Neural cell (in vitro differentiated cells): ENCODE results near the gene RAE1. TPM values are rescaled to one million over a fixed set of nuclear protein-coding genes. Genes with fewer than 3 reads are reported as not detected.

Source experiments
- H2AFZ ChIP-seq: fragments of 200-600, 300-800 bp; sonication (generic), shearing (Covaris generic); 2 replicates; pipeline ENCODE4 v1.6.0; 2014; ENCODE audit warnings: low read depth, mild to moderate bottlenecking, antibody characterized with exemption, low read length, moderate library complexity
- H3F3A ChIP-seq: fragments of 200-600 bp; shearing (Covaris generic); 2 replicates; pipeline ENCODE4 v1.6.1; 2016; ENCODE audit warnings: mild to moderate bottlenecking, moderate library complexity, mixed read lengths, antibody characterized with exemption, low read length; ENCODE audit not compliant: insufficient read depth, poor library complexity, severe bottlenecking
- H3K27ac ChIP-seq: fragments of 200-600, 300-800 bp; sonication (generic), shearing (Covaris generic); 2 replicates; pipeline ENCODE4 v1.5.1; 2014; ENCODE audit warnings: mild to moderate bottlenecking, low read length, moderate library complexity
- H3K27me3 ChIP-seq: fragments of 300-800, 200-600 bp; sonication (generic), shearing (Covaris generic); 2 replicates; pipeline ENCODE4 v1.6.0; 2014; ENCODE audit warnings: mild to moderate bottlenecking, low read depth, low read length, moderate library complexity; ENCODE audit not compliant: insufficient read depth
- H3K36me3 ChIP-seq: fragments of 300-800, 200-600 bp; sonication (generic), shearing (Covaris generic); 2 replicates; pipeline ENCODE4 v1.5.1; 2014; ENCODE audit warnings: mild to moderate bottlenecking, antibody characterized with exemption, low read length, moderate library complexity; ENCODE audit not compliant: insufficient read depth
- H3K4me2 ChIP-seq: fragments of 300-800, 200-600 bp; sonication (generic), shearing (Covaris generic); 2 replicates; pipeline ENCODE4 v1.6.0; 2014; ENCODE audit warnings: mild to moderate bottlenecking, low read length
- H3K4me3 ChIP-seq: fragments of 300-800, 200-600 bp; sonication (generic), shearing (Covaris generic); 2 replicates; pipeline ENCODE4 v1.5.1; 2014; ENCODE audit warnings: mild to moderate bottlenecking, low read length, moderate library complexity
- H3K79me2 ChIP-seq: fragments of 200-600 bp; shearing (Covaris generic); replicated peaks from 2 replicates; pipeline ENCODE4 v1.6.0; 2014; ENCODE audit warnings: mild to moderate bottlenecking, low read length, moderate library complexity; ENCODE audit not compliant: insufficient read depth
- H3K9ac ChIP-seq: fragments of 300-800, 200-600 bp; sonication (generic), shearing (Covaris generic); 2 replicates; pipeline ENCODE4 v1.6.1; 2016; ENCODE audit warnings: mild to moderate bottlenecking, low read length, mixed read lengths
- H3K9me2 ChIP-seq: fragments of 200-600 bp; shearing (Covaris generic); 2 replicates; pipeline ENCODE4 v1.6.1; 2016; ENCODE audit warnings: mild to moderate bottlenecking, low read length, mixed read lengths; ENCODE audit not compliant: insufficient read depth
- H3K9me3 ChIP-seq: fragments of 200-600, 300-800 bp; sonication (generic), shearing (Covaris generic); 2 replicates; pipeline ENCODE4 v1.6.1; 2016; ENCODE audit warnings: mild to moderate bottlenecking, mixed run types, low read length, moderate library complexity, mixed read lengths
- H4K20me1 ChIP-seq: fragments of 200-600 bp; shearing (Covaris generic); 2 replicates; pipeline ENCODE4 v1.6.1; 2016; ENCODE audit warnings: mild to moderate bottlenecking, mixed run types; ENCODE audit not compliant: insufficient read depth
- EP300 ChIP-seq: fragments of 450-650 bp; conservative IDR thresholded peaks from 2 replicates; pipeline ENCODE4 v1.6.1; 2014; ENCODE audit warnings: antibody characterized with exemption, mild to moderate bottlenecking, moderate library complexity; ENCODE audit not compliant: poor library complexity, severe bottlenecking
- EZH2 ChIP-seq: fragments of 200-600, 300-800 bp; shearing (Covaris generic), sonication (generic); IDR thresholded peaks from 2 replicates; pipeline ENCODE4 v1.6.1; 2014; ENCODE audit warnings: antibody characterized with exemption, low read length, borderline replicate concordance, mild to moderate bottlenecking; ENCODE audit not compliant: insufficient read depth, poor library complexity, severe bottlenecking
- MXI1 ChIP-seq: fragments of 450-650 bp; conservative IDR thresholded peaks from 2 replicates; pipeline ENCODE4 v1.6.1; 2014; ENCODE audit warnings: antibody characterized with exemption, mild to moderate bottlenecking; ENCODE audit not compliant: poor library complexity, severe bottlenecking
- POLR2AphosphoS5 ChIP-seq: IDR thresholded peaks from 2 replicates; pipeline ENCODE4 v1.6.1; 2012
- RAD21 ChIP-seq: fragments of 450-650 bp; conservative IDR thresholded peaks from 2 replicates; pipeline ENCODE4 v1.6.1; 2014; ENCODE audit warnings: antibody characterized with exemption, mild to moderate bottlenecking, moderate library complexity
- SMC3 ChIP-seq: fragments of 450-650 bp; conservative IDR thresholded peaks from 2 replicates; pipeline ENCODE4 v1.6.1; 2014; ENCODE audit warnings: antibody characterized with exemption, mild to moderate bottlenecking, moderate library complexity; ENCODE audit not compliant: poor library complexity
- TAF1 ChIP-seq: IDR thresholded peaks from 2 replicates; pipeline ENCODE4 v1.6.1; 2012; ENCODE audit warnings: low read depth
- polyA plus RNA-seq: library from polyadenylated mRNA; depleted of rRNA; stranded (reverse); fragments of >200 nt; gene quantifications from 2 replicates; pipeline ENCODE4 v1.2.3, GENCODE V29; 2014
- TF ChIP-seq, protein P1 (sequence below): fragments of 450-650 bp; IDR thresholded peaks from 2 replicates; pipeline ENCODE4 v1.5.1; 2014; ENCODE audit warnings: antibody characterized with exemption, mild to moderate bottlenecking, moderate library complexity; ENCODE audit not compliant: poor library complexity, severe bottlenecking
- TF ChIP-seq, protein P2 (sequence below): IDR thresholded peaks from 2 replicates; pipeline ENCODE4 v1.6.1; 2012; ENCODE audit warnings: borderline replicate concordance

RAE1 gene
- polyA plus RNA-seq, 1 donor from 2014 or later, result 134 TPM

- TF ChIP-seq TAF1, result no peak
- H3K79me2 ChIP-seq, result no peaks in the 10 kb centered on the region
Observed at GRCh38 chr20:57321142-57321541, 29.9 kb upstream of the RAE1 start.

GRCh38 chr20:57322476-57322875 lies 28.6 kb upstream of the RAE1 start:
- TF ChIP-seq, protein P1, sequence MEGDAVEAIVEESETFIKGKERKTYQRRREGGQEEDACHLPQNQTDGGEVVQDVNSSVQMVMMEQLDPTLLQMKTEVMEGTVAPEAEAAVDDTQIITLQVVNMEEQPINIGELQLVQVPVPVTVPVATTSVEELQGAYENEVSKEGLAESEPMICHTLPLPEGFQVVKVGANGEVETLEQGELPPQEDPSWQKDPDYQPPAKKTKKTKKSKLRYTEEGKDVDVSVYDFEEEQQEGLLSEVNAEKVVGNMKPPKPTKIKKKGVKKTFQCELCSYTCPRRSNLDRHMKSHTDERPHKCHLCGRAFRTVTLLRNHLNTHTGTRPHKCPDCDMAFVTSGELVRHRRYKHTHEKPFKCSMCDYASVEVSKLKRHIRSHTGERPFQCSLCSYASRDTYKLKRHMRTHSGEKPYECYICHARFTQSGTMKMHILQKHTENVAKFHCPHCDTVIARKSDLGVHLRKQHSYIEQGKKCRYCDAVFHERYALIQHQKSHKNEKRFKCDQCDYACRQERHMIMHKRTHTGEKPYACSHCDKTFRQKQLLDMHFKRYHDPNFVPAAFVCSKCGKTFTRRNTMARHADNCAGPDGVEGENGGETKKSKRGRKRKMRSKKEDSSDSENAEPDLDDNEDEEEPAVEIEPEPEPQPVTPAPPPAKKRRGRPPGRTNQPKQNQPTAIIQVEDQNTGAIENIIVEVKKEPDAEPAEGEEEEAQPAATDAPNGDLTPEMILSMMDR, result no peak
- TF ChIP-seq EZH2, result no peak
- TF ChIP-seq TAF1, result no peak
- no peak for TF ChIP-seq POLR2AphosphoS5
- TF ChIP-seq, protein P2, sequence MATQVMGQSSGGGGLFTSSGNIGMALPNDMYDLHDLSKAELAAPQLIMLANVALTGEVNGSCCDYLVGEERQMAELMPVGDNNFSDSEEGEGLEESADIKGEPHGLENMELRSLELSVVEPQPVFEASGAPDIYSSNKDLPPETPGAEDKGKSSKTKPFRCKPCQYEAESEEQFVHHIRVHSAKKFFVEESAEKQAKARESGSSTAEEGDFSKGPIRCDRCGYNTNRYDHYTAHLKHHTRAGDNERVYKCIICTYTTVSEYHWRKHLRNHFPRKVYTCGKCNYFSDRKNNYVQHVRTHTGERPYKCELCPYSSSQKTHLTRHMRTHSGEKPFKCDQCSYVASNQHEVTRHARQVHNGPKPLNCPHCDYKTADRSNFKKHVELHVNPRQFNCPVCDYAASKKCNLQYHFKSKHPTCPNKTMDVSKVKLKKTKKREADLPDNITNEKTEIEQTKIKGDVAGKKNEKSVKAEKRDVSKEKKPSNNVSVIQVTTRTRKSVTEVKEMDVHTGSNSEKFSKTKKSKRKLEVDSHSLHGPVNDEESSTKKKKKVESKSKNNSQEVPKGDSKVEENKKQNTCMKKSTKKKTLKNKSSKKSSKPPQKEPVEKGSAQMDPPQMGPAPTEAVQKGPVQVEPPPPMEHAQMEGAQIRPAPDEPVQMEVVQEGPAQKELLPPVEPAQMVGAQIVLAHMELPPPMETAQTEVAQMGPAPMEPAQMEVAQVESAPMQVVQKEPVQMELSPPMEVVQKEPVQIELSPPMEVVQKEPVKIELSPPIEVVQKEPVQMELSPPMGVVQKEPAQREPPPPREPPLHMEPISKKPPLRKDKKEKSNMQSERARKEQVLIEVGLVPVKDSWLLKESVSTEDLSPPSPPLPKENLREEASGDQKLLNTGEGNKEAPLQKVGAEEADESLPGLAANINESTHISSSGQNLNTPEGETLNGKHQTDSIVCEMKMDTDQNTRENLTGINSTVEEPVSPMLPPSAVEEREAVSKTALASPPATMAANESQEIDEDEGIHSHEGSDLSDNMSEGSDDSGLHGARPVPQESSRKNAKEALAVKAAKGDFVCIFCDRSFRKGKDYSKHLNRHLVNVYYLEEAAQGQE, result no peak
- TF ChIP-seq RAD21, result no peak
- TF ChIP-seq SMC3, result no peak
- TF ChIP-seq EP300, result no peak
- TF ChIP-seq MXI1, result no peak
- Histone ChIP-seq H3K9me3 (no peaks in the 10 kb centered on the region), H3K9me2 (no peaks in the 10 kb centered on the region), H2AFZ (no peak overlapping the region), H3K9ac (no peak overlapping the region), H3K36me3 (no peaks in the 10 kb centered on the region), H3K27ac (no peak overlapping the region), H3K4me2 (no peak overlapping the region), H4K20me1 (no peaks in the 10 kb centered on the region), H3F3A (no peaks in the 10 kb centered on the region), H3K4me3 (no peak overlapping the region), H3K79me2 (no peaks in the 10 kb centered on the region), H3K27me3 (no peaks in the 10 kb centered on the region)

More at GRCh38 chr20:57321142-57321541, 29.9 kb upstream of the RAE1 start:
- Histone ChIP-seq H3F3A (no peaks in the 10 kb centered on the region), H3K27me3 (no peaks in the 10 kb centered on the region), H3K9ac (no peak overlapping the region), H2AFZ (no peak overlapping the region), H3K36me3 (no peaks in the 10 kb centered on the region), H3K4me2 (no peak overlapping the region), H3K9me2 (no peaks in the 10 kb centered on the region), H3K27ac (no peak overlapping the region), H3K4me3 (no peak overlapping the region), H3K9me3 (no peaks in the 10 kb centered on the region), H4K20me1 (no peaks in the 10 kb centered on the region)

GRCh38 chr20:57323034-57323433 lies 28.0 kb upstream of the RAE1 start:
- Histone ChIP-seq H3K9me2 (no peaks in the 10 kb centered on the region), H3K9me3 (no peaks in the 10 kb centered on the region), H3K27ac (no peak overlapping the region), H3K9ac (no peak overlapping the region), H4K20me1 (no peaks in the 10 kb centered on the region), H3K79me2 (no peaks in the 10 kb centered on the region), H3K4me2 (no peak overlapping the region), H2AFZ (no peak overlapping the region), H3F3A (no peaks in the 10 kb centered on the region), H3K27me3 (no peaks in the 10 kb centered on the region), H3K36me3 (no peaks in the 10 kb centered on the region), H3K4me3 (no peak overlapping the region)
- TF ChIP-seq EP300 (no peak), SMC3 (no peak), EZH2 (no peak), RAD21 (no peak), MXI1 (no peak), TAF1 (no peak), POLR2AphosphoS5 (no peak)
- TF ChIP-seq, protein P2, result no peak
- TF ChIP-seq, protein P1, result no peak
